8988T (cell line): Measurements from ENCODE around the gene CA10.

Experiments
- DNase-seq: peaks from one replicate; pipeline ENCODE4 v3.0.0; 2011

Gene CA10

DNA sequence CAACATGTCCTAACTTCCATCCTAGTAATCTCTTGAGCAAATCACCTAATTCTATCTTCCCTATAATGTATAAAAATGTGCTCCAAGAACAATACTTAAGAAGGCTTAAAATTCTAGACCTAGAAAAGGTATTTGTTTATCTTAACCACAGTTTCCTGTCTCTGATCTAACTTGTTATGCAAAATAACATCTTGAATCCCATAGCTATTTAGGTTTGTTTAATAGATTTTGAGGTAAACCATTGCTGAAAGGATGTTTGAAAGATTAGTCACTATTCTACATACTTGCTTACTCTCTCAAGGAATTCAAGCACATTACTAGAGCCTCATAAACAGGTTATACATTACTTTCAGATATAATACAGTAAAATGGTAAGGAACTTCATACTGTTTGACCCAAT, 13.0 kb downstream of the CA10 start:
- no peak for DNase-seq

DNA sequence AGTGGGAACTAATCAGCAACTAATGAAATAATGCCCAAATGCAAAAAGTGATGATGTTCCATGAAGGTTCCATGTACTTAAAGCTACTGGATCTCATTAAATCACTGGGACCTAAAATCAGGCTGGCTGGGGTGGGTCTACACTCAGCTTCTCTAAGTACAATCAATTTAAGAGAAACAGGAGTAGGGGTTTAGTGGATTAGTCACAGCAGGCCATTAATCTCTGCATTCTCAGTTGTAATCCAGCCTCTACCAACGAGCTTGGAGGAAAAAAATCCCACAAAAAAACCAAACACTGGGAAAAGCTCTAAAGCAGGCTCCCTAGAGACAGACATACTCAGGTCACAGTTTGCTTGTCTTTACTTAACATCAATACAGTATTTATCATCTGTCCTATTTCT, 15.0 kb downstream of the CA10 start:
- no peak for DNase-seq

GRCh38 chr17:52140601-52141000, 17.9 kb downstream of the CA10 start:
- DNase-seq = no peak

- no peak for DNase-seq
These were observed 19.8 kb downstream of the CA10 start for GRCh38 chr17:52138752-52139151.

GRCh38 chr17:52138350-52138749, 20.2 kb downstream of the CA10 start:
- no peak for DNase-seq

GRCh38 chr17:52136166-52136565, 22.3 kb downstream of the CA10 start:
- DNase-seq = no peak

GRCh38 chr17:52134641-52135040, 23.9 kb downstream of the CA10 start:
- no peak for DNase-seq

DNA sequence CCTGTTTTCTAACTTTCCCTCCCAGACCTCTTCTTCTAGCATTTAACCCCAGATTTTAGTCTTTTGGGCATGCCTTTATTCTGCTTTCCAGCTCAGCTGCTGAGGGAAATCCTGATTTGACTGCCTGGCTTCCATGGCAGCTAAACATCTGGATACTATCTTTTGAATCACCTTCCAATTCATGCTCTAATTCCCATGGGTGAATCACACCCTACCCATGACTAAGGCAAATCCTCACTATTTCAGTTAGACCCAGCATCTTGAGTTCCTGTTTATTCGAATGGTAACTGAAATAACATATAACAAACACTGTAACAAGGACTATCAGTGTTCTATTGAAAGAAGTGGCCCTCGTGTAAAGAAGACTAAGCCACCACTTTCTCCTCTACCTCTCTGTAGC, 29.8 kb downstream of the CA10 start:
- no peak for DNase-seq

DNA sequence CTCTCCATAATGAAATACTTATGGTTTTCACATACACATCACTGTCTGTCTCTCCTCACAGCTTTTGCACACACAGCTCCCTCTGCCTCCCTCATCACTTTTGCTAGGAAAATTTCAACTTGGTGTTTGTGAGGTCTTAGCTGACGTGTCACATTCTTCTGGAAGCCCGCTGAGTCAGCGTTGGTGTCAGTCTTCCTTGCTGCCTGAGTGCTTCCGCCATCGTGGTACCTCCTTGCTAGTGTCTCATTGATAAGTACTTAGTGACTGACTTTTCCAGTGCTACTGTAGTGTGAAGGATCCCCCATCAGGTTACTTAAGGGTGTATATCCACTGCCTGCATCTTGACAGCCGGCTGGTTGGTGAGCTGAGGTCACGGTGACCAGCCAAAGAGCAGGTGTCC, 33.5 kb downstream of the CA10 start:
- no peak for DNase-seq

GRCh38 chr17:52124561-52124960, 34.0 kb downstream of the CA10 start:
- DNase-seq = no peak

DNA sequence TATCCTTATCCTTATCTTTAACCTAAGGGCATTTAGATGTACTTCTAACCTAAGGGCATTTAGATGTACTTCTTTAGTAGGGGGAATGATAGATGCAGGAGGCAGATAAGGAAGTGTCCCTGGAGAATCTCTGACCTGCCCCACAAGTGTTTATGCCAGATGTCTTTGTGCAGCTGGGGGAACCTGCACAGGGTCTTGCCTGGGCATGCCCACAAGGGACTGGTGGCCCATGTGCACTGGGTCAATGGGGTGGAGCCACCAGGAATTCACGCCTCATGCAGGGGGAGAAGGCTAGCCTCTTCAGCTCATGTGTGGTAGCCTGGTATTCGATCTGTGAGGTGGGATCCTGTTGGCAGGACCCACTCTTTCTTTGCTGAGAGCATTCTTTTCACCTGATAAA, 38.0 kb downstream of the CA10 start:
- DNase-seq = no peak

DNA sequence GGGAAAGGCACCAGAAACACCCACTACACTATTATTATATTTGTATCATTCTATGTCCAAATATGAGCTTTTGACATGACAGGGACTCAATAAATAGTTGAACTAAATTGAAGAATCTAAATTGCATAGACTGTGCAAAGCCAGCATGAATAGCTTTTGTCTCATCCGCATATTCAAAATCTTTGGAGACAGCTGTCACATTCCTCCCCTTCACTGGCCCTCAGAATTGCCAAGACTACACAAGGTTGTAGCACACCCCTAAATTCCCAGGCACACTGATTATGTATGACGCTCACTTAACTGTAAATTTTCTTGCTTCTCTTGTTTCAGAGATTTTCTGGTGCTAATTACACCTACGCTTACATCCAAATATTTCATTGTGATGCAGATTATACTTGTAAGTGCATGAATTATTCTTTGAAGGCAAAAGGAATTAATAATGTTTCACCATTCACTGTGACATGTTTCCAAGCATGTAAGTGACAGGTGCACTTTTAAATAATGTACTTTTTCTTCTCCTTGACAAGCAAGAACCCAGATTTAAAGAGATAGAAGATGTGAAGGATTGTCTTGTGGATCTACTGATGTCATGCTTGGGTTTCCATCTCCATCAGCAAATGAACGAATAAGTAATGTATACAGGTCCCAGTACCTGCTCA, 47.5 kb downstream of the CA10 start:
- DNase-seq = no peak

GRCh38 chr17:52106638-52107261, 51.8 kb downstream of the CA10 start:
- no peak for DNase-seq

DNA sequence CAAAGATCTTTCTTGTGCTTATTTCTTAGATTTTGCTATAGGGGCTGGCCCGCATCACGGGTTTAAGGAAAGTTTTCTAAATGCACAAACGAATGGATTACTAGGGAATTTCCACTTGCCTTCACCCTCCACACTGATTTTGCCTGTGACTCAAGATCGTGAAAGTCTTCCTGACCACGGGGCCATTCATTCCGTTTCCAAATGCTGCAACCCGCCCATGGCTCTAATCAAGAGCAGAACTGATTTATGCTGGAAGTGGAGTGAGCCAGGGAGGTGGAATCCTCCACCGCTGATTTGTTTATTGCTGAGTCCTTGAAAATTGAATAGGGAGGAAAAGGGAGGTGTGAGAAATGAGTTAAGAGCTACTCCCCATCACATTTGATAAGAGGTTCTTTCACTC, 52.4 kb downstream of the CA10 start:
- no peak for DNase-seq

- DNase-seq = no peak
These were observed 52.9 kb downstream of the CA10 start for GRCh38 chr17:52105591-52105990.

GRCh38 chr17:52096056-52096455, 62.5 kb downstream of the CA10 start:
- no peak for DNase-seq

- DNase-seq = no peak
These were observed 74.3 kb downstream of the CA10 start for GRCh38 chr17:52084176-52084575.

GRCh38 chr17:52079496-52079895, 79.0 kb downstream of the CA10 start:
- DNase-seq = no peak

DNA sequence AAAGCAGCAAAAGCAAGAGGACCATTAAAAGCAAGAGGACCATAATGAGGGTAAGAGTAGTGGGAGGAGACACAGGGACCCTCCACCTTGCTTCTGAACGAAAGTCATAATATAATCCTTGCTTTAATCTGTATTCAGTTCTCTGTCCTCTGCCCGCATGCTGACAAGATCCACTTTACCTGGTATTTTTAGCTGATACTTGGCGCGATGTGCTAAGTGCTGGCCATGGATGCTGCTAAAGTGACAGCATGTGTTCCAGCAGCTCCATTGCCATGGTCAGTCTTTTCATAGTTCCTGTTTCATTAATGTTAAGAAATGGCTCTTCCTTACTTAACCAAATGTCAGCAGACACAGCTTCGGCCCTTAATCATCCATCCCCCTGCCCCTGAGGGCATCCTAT, 86.8 kb downstream of the CA10 start:
- DNase-seq = no peak

DNA sequence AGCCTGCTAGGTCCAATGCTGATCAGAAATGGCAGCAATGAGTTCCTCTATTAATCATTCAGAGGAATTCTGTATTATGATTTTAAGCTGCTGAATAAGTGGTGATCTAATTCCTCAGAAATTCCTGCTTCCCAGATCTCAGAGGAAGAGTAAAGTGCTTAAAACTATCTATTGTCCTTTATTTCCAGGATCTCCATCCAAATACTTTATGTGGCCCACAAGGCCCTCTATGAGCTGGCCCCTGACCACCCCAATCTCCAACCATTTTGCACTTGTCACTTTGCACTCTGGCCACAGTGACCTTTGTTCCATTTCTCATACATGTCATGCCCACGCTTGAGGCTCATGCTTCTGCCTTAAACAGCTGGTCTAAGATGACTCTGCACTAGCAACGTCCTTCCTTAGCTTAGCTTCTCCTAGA, 93.7 kb downstream of the CA10 start:
- DNase-seq = no peak

- no peak for DNase-seq
These were observed 109.0 kb downstream of the CA10 start for GRCh38 chr17:52049496-52049895.

DNA sequence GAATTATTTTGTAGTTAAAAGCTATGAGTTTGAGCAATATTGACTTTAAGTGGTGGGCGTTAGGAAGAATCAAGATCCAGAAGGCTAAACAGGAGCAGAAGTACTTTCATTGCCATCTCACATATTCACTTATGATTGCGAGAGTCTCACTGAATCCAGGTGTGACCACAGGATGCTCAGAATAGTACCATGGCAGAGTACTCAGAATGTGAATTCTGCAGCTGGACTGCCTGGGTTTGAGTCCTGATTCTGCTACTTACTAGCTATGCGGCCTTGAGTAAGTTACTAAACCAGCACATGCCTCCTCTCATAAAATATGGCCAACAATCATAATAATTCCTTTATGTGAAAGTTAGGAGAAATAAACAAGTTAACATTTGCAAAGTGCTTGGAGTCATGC, 109.5 kb downstream of the CA10 start:
- DNase-seq = no peak

- no peak for DNase-seq
These were observed 110.2 kb downstream of the CA10 start for GRCh38 chr17:52048137-52048898.

- no peak for DNase-seq
These were observed 111.4 kb downstream of the CA10 start for GRCh38 chr17:52047086-52047485.
